GM12801 (cell line): Measurements from ENCODE around the gene PRLH.

Experiments
- TF ChIP-seq, protein P1 (sequence below): IDR thresholded peaks from one replicate; pipeline ENCODE4 v1.5.1; 2011; ENCODE audit warnings: control low read depth; ENCODE audit not compliant: insufficient read length; ENCODE audit errors: extremely low read depth

Gene PRLH

DNA sequence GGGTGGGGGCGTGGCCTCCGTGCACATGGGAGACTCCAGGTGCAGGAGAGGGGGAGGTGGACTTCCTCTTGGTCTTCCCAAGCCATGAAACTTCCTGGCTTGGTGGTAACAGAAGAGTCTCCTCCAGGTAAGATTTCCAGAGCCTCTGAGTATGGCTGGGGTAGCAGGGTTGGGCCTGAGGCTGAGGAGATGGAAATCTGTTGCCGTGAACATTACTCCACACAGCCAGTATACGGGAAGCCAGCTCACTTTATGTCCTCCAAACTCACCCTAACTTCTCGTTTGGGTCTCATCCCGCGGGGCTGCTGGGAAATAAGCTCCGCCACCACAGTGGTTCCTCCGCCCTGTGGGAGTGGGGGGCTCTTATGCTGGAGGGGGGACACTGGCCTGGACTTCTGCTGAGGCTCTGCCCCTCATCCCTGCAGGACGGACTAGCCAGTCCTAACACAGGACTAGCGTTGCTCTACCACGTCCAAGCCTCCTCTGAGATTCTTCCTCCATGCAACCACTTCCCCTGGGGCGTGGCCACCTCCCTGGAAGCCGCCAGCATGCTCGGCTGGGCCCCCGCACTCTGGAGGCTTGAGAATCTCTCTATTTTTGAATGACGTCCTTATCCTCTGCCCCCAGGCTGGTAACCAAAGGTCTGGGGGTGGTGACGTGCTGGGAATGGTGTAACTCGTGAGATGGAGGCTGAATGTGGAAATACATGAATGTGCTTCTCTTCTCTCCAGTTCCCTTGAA lies 24.9 kb downstream of the PRLH start:
- TF ChIP-seq, protein P1, sequence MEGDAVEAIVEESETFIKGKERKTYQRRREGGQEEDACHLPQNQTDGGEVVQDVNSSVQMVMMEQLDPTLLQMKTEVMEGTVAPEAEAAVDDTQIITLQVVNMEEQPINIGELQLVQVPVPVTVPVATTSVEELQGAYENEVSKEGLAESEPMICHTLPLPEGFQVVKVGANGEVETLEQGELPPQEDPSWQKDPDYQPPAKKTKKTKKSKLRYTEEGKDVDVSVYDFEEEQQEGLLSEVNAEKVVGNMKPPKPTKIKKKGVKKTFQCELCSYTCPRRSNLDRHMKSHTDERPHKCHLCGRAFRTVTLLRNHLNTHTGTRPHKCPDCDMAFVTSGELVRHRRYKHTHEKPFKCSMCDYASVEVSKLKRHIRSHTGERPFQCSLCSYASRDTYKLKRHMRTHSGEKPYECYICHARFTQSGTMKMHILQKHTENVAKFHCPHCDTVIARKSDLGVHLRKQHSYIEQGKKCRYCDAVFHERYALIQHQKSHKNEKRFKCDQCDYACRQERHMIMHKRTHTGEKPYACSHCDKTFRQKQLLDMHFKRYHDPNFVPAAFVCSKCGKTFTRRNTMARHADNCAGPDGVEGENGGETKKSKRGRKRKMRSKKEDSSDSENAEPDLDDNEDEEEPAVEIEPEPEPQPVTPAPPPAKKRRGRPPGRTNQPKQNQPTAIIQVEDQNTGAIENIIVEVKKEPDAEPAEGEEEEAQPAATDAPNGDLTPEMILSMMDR = no peak

DNA sequence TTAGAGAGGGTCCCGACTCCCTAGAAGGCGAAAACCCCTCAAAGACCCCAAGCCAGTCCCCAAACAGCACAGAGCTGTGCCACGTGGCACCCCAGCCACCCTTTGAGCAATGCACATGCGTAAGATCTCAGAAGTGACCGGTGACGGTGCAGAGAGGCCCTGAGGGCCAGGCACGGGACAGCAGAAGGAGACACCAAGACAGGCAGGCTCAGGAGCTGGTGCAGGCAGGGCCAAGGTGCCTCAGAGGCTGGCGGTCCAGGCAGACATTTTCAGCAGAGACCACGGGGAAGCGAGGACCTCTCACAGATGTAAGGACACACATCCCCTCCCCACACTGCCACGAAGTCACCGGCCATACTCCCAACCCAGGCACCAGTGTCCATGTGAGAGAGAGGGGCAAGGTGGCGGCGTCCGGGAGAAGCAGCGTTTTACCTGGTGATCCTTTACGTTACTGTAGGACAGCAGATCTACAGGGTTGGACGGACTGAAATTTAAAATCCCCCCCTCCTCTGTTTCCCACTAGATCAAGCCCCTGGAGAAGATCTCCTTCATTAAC lies 26.1 kb downstream of the PRLH start:
- TF ChIP-seq, protein P1 = no peak

DNA sequence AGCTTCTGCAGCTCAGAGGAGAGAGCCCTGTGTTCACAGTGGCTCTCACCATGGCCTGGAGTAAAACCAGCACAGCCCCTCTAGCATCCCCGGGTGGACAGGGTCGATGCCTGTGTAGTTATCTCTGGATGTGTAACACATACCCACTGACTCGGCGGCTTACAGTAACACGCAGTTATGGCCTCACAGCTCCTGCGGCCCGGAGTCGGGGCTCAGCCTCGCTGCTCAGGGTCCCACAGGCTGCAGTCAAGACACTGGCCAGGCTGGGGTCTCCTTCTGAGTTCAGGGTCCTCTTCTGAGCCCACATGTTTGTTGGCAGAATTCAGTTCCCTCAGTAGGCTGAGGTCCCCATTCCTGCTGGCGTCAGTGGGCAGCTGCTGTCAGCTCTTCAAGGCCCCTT lies 26.7 kb downstream of the PRLH start:
- TF ChIP-seq, protein P1 = no peak

DNA sequence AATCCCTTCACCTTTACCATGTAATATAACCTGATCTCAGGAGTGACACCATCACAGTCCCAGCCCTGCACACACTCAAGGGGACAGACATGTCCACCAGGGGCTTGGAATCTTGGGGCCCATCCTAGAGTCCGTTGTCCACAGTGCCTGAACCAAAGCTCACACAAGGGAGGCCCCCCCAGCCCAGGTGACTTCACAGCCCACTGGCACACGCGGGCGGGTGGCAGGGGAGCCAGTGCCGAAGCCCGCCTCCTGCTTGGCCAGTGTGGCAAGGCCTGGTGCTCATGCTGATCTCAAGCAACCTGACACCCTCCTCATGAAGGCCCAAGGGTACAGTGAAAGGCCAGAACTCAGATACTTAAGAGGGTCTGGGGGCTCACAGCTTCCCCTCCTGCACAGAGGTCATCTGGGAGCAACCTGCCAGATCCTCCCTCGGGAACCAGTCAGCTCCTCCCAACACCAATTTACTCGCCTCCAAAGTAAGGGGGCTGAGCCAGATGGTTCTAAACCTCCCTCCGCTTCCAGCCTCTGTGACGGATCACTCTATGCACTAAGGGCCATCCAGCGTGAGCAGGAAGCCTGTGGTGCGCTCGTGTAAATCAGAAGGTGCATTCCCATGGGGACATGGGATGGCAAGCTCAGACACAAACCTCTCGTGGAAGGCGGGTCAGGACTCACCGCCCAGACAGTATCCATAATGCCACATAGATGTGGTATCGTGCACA lies 27.4 kb downstream of the PRLH start:
- TF ChIP-seq, protein P1 = no peak

DNA sequence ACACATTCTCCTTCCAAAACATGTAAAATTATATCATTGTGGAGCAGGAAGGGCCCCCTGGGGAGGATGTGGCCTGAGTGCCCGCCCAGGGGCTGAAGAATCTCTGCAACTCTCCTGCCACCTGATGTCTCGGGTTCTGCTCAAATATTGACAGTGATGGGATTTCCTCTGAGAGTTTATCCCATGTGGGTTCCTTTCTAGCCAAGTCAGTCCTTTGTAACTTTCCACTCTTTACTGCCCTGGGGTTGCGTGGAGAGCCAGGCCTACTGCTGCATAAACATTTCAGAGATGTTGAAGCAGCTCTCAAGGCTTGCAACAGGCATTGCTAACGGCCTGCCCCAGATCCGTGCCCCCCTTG lies 28.1 kb downstream of the PRLH start:
- TF ChIP-seq, protein P1 = no peak

DNA sequence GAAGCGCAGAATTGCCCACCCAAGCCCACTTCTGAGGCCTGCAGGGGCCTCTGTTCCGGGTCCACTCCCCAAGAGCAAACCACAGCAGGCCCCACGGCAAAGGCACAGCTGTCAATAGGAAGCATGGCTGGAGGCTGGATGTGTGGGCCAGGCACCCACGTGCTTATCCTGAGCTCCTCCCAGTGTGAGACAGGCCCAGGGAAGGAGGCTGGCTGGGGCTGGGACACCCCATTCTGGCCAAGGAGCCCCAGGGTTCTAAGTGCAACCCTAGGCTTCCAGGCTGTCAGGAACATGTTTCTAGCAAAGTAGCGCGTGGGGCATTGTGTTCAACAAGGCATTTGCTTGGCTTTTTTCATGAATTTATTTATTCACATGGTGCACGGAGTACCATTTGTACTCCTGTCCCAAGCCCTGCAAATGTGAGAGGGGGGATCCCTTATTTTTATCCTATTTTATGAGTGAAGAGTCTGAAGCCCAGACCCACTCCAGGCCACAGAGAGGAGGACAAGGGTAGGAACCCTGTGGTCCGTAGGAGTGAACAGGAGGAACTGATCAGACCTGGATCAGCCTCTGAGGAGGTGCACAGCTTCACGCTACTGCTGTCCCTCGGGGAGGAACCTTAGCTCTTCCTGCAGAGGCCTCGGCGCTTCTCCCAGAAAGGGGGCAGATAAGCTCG lies 30.3 kb downstream of the PRLH start:
- TF ChIP-seq, protein P1 = no peak

DNA sequence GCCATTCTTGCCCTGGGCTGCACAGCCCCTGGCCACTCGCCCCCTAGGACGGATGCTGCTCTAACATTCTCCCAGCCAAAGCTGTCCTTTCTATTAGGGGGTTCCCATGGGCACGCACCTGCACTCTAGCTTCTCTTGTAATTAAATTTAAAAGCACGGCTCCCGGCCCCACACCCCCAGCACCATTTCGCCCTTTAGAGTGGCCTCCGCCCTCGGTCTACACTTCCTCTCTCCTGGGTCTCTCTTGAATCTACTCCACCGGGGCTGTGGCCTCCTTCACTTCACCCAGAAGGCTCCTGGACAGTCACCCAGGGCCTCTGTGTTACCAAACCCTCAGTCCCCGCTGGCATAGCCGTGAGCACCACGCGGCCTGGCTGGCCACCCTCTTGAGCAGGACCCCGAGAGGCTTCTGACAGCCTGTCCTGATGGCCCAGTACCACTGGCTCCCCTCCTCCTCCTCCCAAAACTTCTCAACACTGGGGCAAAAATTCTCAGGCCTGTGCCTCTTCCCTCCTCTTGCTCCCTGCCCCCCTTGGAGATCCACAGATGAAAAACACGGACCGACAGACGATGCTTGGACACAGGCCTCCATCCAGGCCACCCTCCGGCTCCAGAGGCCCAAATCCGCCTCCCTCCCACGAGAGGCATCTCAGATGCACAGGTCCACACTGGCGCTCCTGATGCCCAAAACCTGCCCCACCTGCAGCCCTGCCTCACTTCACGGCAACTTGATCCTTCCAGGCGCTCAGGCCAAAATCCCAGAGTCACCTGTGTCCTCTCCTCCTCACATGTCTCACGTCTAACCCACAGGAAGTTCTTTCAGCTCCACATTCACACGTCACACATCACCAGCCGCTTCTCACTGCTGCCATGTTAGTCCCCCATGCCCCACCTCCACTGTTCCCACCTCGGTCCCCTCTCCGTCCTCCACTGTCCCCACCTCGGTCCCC lies 31.1 kb downstream of the PRLH start:
- TF ChIP-seq, protein P1 = no peak
